Body of pancreas (tissue), 4 donors: ENCODE data around the gene CD248.

Experiments used
- CTCF ChIP-seq, 7 experiments: fragments of 450-650 bp in 4 of 7; fragments of 200-600 bp in 3 of 7; sonication (generic) in 3 of 7; IDR thresholded peaks; one replicate each; pipeline ENCODE4 v1.5.1; 2016 to 2019; ENCODE audit warnings: antibody characterized with exemption in 7 of 7
- POLR2A ChIP-seq, 3 donors: fragments of 450-650 bp; IDR thresholded peaks; one replicate each; pipeline ENCODE4 v1.6.1; 2016; ENCODE audit warnings: antibody characterized with exemption in 3 of 3, mild to moderate bottlenecking in 2 of 3

- TF ChIP-seq CTCF (IDR thresholded peaks at IDR 0.05) (no peak), POLR2A (IDR thresholded peaks at IDR 0.05) (no peak)
Observed at GRCh38 chr11:66285250-66285947, 31.4 kb downstream of the CD248 start.
